ENCODE data around the gene PRM2.

PRM2 gene

GRCh38 chr16:11232852-11233726 is 43.2 kb downstream of the PRM2 start:
- no peak for DNase-seq (ENCODE audit: low read depth)
- H3K4me3 ChIP-seq (ENCODE audit: control insufficient read depth, low read depth, low read length): no peak overlapping the region

GRCh38 chr16:11232302-11232851 is 43.9 kb downstream of the PRM2 start:
- no peak for TF ChIP-seq CTCF (conservative IDR thresholded peaks at IDR 0.05; ENCODE audit: control insufficient read depth, insufficient read depth, low read depth, low read length)
- no peak for DNase-seq (ENCODE audit: low read depth)
- H3K4me3 ChIP-seq (ENCODE audit: control insufficient read depth, low read depth, low read length): no peak overlapping the region

More at GRCh38 chr16:11232852-11233726, 43.2 kb downstream of the PRM2 start:
- no peak for TF ChIP-seq CTCF (conservative IDR thresholded peaks at IDR 0.05; ENCODE audit: control insufficient read depth, insufficient read depth, low read depth, low read length)

GRCh38 chr16:11231367-11231970 is 44.8 kb downstream of the PRM2 start:
- no peak overlapping the region for H3K4me3 ChIP-seq (ENCODE audit: control insufficient read depth, low read depth, low read length)
- no peak for TF ChIP-seq CTCF (conservative IDR thresholded peaks at IDR 0.05; ENCODE audit: control insufficient read depth, insufficient read depth, low read depth, low read length)
- no peak for DNase-seq (ENCODE audit: low read depth)

GRCh38 chr16:11229906-11230305 is 46.4 kb downstream of the PRM2 start:
- no peak for TF ChIP-seq CTCF (conservative IDR thresholded peaks at IDR 0.05; ENCODE audit: control insufficient read depth, insufficient read depth, low read depth, low read length)
- no peak for DNase-seq (ENCODE audit: low read depth)
- no peak overlapping the region for H3K4me3 ChIP-seq (ENCODE audit: control insufficient read depth, low read depth, low read length)

GRCh38 chr16:11229432-11229831 is 46.8 kb downstream of the PRM2 start:
- TF ChIP-seq CTCF (conservative IDR thresholded peaks at IDR 0.05; ENCODE audit: control insufficient read depth, insufficient read depth, low read depth, low read length): no peak
- no peak overlapping the region for H3K4me3 ChIP-seq (ENCODE audit: control insufficient read depth, low read depth, low read length)
- no peak for DNase-seq (ENCODE audit: low read depth)

GRCh38 chr16:11225677-11226549 is 50.4 kb downstream of the PRM2 start:
- H3K4me3 ChIP-seq (ENCODE audit: control insufficient read depth, low read depth, low read length): no peak overlapping the region
- TF ChIP-seq CTCF (conservative IDR thresholded peaks at IDR 0.05; ENCODE audit: control insufficient read depth, insufficient read depth, low read depth, low read length): no peak
- DNase-seq (ENCODE audit: low read depth): no peak

Measured in fibroblast of mammary gland (primary cell).